ENCODE results near the gene CD164L2.

The CD164L2 gene

GRCh38 chr1:27356277-27356618 lies 26.9 kb downstream of the CD164L2 start:
- peaks cover 8% of the 10 kb centered on the region for H3K36me3 Mint-ChIP-seq (ENCODE audit: low read depth)
- TF ChIP-seq, protein P1, sequence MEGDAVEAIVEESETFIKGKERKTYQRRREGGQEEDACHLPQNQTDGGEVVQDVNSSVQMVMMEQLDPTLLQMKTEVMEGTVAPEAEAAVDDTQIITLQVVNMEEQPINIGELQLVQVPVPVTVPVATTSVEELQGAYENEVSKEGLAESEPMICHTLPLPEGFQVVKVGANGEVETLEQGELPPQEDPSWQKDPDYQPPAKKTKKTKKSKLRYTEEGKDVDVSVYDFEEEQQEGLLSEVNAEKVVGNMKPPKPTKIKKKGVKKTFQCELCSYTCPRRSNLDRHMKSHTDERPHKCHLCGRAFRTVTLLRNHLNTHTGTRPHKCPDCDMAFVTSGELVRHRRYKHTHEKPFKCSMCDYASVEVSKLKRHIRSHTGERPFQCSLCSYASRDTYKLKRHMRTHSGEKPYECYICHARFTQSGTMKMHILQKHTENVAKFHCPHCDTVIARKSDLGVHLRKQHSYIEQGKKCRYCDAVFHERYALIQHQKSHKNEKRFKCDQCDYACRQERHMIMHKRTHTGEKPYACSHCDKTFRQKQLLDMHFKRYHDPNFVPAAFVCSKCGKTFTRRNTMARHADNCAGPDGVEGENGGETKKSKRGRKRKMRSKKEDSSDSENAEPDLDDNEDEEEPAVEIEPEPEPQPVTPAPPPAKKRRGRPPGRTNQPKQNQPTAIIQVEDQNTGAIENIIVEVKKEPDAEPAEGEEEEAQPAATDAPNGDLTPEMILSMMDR (IDR thresholded peaks at IDR 0.05; ENCODE audit: unreplicated experiment in 3 of 3), result no peak
- H3K27me3 Mint-ChIP-seq (ENCODE audit: low read depth), result peaks cover 35% of the 10 kb centered on the region
- no peaks in the 10 kb centered on the region for H3K9me3 Mint-ChIP-seq
- H3K27ac Mint-ChIP-seq, result no peak overlapping the region
- H3K4me1 Mint-ChIP-seq, result peaks cover 7% of the 10 kb centered on the region
- no peak overlapping the region for H3K4me3 Mint-ChIP-seq

DNA sequence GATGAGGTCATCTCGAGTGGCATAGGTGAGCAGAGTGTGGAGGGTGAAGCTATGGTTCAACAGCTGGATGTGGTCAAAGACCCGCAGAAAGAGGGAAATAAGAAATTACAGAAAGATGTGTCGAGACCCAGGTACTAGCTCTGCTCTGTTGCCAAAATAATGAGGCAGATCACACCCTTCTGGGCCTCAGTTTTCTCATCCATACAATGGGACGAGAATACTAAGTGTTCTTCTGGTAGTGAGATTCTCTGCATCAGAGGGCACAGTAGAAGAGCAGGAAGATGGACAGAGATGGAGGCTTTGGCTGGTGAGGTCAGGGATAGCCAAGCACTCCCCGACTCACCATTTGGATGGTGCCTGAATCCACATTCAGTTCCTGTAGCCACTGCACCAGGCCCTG lies 27.4 kb downstream of the CD164L2 start:
- peaks cover 33% of the 10 kb centered on the region for H3K27me3 Mint-ChIP-seq (ENCODE audit: low read depth)
- peaks cover 7% of the 10 kb centered on the region for H3K4me1 Mint-ChIP-seq
- H3K9me3 Mint-ChIP-seq, result no peaks in the 10 kb centered on the region
- H3K27ac Mint-ChIP-seq, result no peak overlapping the region
- H3K4me3 Mint-ChIP-seq, result no peak overlapping the region
- TF ChIP-seq, protein P1 (IDR thresholded peaks at IDR 0.05; ENCODE audit: unreplicated experiment in 3 of 3), result no peak
- H3K36me3 Mint-ChIP-seq (ENCODE audit: low read depth), result peaks cover 8% of the 10 kb centered on the region

DNA sequence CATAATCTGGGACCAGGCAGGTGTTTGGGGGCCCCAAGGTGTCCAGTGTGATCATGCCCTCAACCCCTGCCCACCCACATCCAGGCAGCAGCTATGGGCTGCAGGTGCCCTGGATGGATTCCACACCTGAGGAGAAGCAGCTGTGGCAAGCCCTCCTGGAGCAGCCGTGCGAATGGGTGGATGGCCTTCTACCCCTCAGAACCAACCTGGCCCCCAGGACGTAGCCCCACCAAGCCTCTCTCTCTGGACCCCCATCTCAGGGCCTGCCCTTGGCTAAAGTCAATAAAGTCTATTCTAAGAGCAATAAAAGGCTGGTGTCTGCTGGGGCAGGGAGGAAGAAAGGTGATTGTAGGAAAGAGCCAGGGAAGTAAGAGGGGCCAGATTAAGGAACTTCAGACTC lies 29.5 kb downstream of the CD164L2 start:
- no peaks in the 10 kb centered on the region for H3K9me3 Mint-ChIP-seq
- no peaks in the 10 kb centered on the region for H3K4me1 Mint-ChIP-seq
- H3K27me3 Mint-ChIP-seq (ENCODE audit: low read depth), result peaks cover 21% of the 10 kb centered on the region
- no peak overlapping the region for H3K4me3 Mint-ChIP-seq
- TF ChIP-seq, protein P1 (IDR thresholded peaks at IDR 0.05; ENCODE audit: unreplicated experiment in 3 of 3), result no peak
- no peak overlapping the region for H3K27ac Mint-ChIP-seq
- H3K36me3 Mint-ChIP-seq (ENCODE audit: low read depth), result peaks cover 5% of the 10 kb centered on the region

DNA sequence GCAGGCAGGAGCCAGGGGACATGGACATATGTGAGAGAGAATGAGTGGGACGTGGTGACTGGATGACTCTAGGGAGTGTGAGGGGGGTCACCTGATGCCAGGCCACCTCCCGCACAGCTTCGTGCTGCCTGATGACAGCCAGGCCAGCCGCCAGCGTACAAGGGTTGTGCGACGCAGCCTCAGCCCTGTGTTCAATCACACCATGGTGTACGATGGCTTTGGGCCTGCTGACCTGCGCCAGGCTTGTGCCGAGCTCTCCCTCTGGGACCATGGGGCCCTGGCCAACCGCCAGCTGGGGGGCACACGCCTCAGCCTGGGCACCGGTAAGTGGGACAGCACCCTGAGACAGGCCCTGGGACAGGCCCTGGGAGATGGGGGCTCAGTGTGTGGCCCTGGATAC lies 30.0 kb downstream of the CD164L2 start:
- H3K4me3 Mint-ChIP-seq, result no peak overlapping the region
- H3K9me3 Mint-ChIP-seq, result no peaks in the 10 kb centered on the region
- H3K27ac Mint-ChIP-seq, result no peak overlapping the region
- TF ChIP-seq, protein P1 (IDR thresholded peaks at IDR 0.05; ENCODE audit: unreplicated experiment in 3 of 3), result no peak
- H3K27me3 Mint-ChIP-seq (ENCODE audit: low read depth), result peaks cover 23% of the 10 kb centered on the region
- no peaks in the 10 kb centered on the region for H3K4me1 Mint-ChIP-seq
- H3K36me3 Mint-ChIP-seq (ENCODE audit: low read depth), result peaks cover 5% of the 10 kb centered on the region

- H3K36me3 Mint-ChIP-seq (ENCODE audit: low read depth), result peaks cover 5% of the 10 kb centered on the region
- H3K27me3 Mint-ChIP-seq (ENCODE audit: low read depth), result peaks cover 29% of the 10 kb centered on the region
- no peaks in the 10 kb centered on the region for H3K9me3 Mint-ChIP-seq
- TF ChIP-seq, protein P1 (IDR thresholded peaks at IDR 0.05; ENCODE audit: unreplicated experiment in 3 of 3), result no peak
- peak overlapping the region; percentile 74 to 80 (median 74) for H3K4me3 Mint-ChIP-seq
- peak overlapping the region in 2 of 3 experiments; percentile 19 to 44 for H3K27ac Mint-ChIP-seq
- no peaks in the 10 kb centered on the region for H3K4me1 Mint-ChIP-seq
Measured at GRCh38 chr1:27351541-27352107, 31.5 kb downstream of the CD164L2 start.
